ENCODE results near the gene FRMD5.

GRCh38 chr15:43893956-43894355 lies 301.1 kb downstream of the FRMD5 start:
- TF ChIP-seq CTCF (conservative IDR thresholded peaks at IDR 0.05 in 1 of 2, IDR thresholded peaks at IDR 0.05 in 1 of 2; ENCODE audit: low read depth in 1 of 2, low read length in 2 of 2) (no peak), EZH2 (IDR thresholded peaks at IDR 0.05; ENCODE audit: low read length, missing control alignments) (no peak)

Data from fibroblast of lung (primary cell).